ENCODE data around the gene CCS.

DNA sequence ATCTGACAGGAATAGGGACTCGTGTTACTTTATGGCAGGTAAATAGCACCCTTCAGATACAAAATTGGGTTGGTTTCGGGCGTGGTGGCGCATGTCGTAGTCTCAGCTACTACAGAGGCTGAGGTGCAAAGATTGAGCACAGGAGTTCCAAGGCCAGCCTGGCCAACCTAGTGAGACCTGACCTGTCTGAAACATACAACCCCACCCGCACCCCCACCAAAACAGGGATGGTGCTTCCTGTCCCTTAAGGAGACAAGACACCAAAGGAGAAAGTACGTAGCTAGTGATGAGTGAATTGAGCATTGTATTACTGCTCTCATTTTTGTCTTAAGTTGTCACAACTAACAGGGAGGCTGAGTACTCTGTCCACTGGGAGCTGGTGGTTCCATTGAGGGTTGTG, 59.7 kb downstream of the CCS start:
- TF ChIP-seq ZNF8 (CRISPR knock-in tag; IDR thresholded peaks at IDR 0.05), result no peak
- TF ChIP-seq ZNF565 (CRISPR knock-in tag; conservative IDR thresholded peaks at IDR 0.05; ENCODE audit: low read depth), result no peak

Data from SK-N-SH treated with all-trans-retinoic acid at 6 μM for 48 hours (cell line).